Sigmoid colon (tissue), 4 donors: ENCODE data around the gene SCMH1.

Source experiments
- EP300 ChIP-seq, 4 donors: sonication (generic); formaldehyde crosslinking; IDR thresholded peaks; one replicate each; pipeline ENCODE4 v1.6.1; 2017; ENCODE audit warnings: antibody characterized with exemption in 4 of 4
- POLR2A ChIP-seq, 2 donors: fragments of 450-650 bp; IDR thresholded peaks; one replicate each; pipeline ENCODE4 v1.6.1; 2016; ENCODE audit warnings: antibody characterized with exemption in 2 of 2, mild to moderate bottlenecking in 2 of 2, moderate library complexity in 2 of 2
- POLR2AphosphoS5 ChIP-seq, 4 donors: sonication (generic); formaldehyde crosslinking; IDR thresholded peaks; one replicate each; pipeline ENCODE4 v1.6.1; 2017; ENCODE audit warnings: antibody characterized with exemption in 4 of 4
- TF ChIP-seq, protein P1 (sequence below), 4 experiments: fragments of 450-650 bp in 3 of 4; fragments of 200-600 bp in 1 of 4; IDR thresholded peaks; one replicate each; pipeline ENCODE4 v1.5.1; 2016 to 2019; ENCODE audit warnings: antibody characterized with exemption in 4 of 4, mild to moderate bottlenecking in 3 of 4, moderate library complexity in 2 of 4

GRCh38 chr1:41010345-41010744 lies 231.8 kb downstream of the SCMH1 start:
- TF ChIP-seq POLR2A (IDR thresholded peaks at IDR 0.05) (no peak), EP300 (IDR thresholded peaks at IDR 0.05) (no peak), POLR2AphosphoS5 (IDR thresholded peaks at IDR 0.05) (no peak)
- TF ChIP-seq, protein P1, sequence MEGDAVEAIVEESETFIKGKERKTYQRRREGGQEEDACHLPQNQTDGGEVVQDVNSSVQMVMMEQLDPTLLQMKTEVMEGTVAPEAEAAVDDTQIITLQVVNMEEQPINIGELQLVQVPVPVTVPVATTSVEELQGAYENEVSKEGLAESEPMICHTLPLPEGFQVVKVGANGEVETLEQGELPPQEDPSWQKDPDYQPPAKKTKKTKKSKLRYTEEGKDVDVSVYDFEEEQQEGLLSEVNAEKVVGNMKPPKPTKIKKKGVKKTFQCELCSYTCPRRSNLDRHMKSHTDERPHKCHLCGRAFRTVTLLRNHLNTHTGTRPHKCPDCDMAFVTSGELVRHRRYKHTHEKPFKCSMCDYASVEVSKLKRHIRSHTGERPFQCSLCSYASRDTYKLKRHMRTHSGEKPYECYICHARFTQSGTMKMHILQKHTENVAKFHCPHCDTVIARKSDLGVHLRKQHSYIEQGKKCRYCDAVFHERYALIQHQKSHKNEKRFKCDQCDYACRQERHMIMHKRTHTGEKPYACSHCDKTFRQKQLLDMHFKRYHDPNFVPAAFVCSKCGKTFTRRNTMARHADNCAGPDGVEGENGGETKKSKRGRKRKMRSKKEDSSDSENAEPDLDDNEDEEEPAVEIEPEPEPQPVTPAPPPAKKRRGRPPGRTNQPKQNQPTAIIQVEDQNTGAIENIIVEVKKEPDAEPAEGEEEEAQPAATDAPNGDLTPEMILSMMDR (IDR thresholded peaks at IDR 0.05): no peak
